ENCODE data around the gene KMT2C.
"Not testable (repeated sequence)": the region's sequence is repeated elsewhere in the genome, so short reads cannot be mapped to it uniquely, and the experiment has no call there.

Gene KMT2C

DNA sequence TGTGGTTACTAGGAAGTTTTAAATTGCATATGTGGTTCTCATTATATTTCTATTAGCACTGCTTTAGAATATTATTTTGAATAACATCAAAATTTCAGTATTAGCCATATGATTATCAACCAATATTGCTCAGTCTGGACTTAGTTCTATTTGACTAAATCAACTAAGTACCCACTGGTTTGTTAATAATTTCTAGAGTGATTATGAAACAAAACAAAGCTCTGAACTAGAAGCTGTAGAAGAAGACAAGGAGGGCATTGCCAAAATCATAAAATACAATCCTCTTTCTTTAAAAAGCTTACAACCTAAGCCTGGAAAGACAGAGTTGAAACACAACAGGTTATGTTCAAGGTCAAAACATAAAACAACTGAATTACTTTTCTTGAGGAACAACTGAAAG is 204.7 kb downstream of the KMT2C start:
- ChIA-PET CTCF (interaction anchor here (0.6 kb wide), 1 partner anchor 73 kb away, joined by 4 read pairs; no protein-coding TSS in a partner anchor), POLR2A (no interaction called here)
- no peaks in the 10 kb centered on the region for H3K9me3 ChIP-seq (ENCODE audit: control insufficient read depth, insufficient read depth, low read depth, low read length)
- H3K36me3 ChIP-seq (ENCODE audit: control insufficient read depth in 2 of 2, insufficient read depth in 1 of 2, low read length in 2 of 2), result peaks cover 0 to 10% of the 10 kb centered on the region in 2 experiments; a peak in 2 of 3 replicates
- no peak overlapping the region for H3K27ac ChIP-seq (ENCODE audit: extremely low read depth, low read depth, low read length)
- no peak overlapping the region for H3K4me3 ChIP-seq (ENCODE audit: low read depth, low read length)
- TF ChIP-seq ZNF792 (tag by site-specific recombination; IDR thresholded peaks at IDR 0.05), result no peak
- H3K4me1 ChIP-seq (ENCODE audit: control insufficient read depth, insufficient read depth, low read length), result no peaks in the 10 kb centered on the region

- H3K4me3 ChIP-seq (ENCODE audit: low read depth, low read length); POLR2A ChIA-PET; H3K4me1 ChIP-seq (ENCODE audit: control insufficient read depth, insufficient read depth, low read length); H3K27ac ChIP-seq (ENCODE audit: extremely low read depth, low read depth, low read length); CTCF ChIA-PET; H3K9me3 ChIP-seq (ENCODE audit: control insufficient read depth, insufficient read depth, low read depth, low read length): not testable (repeated sequence)
- H3K36me3 ChIP-seq (ENCODE audit: control insufficient read depth in 2 of 2, insufficient read depth in 1 of 2, low read length in 2 of 2), result peaks cover 0 to 36% of the 10 kb centered on the region in 2 experiments; a peak in 2 of 3 replicates
Observed at GRCh38 chr7:152219556-152219955, 216.2 kb downstream of the KMT2C start.

- POLR2A ChIA-PET; CTCF ChIA-PET; H3K27ac ChIP-seq (ENCODE audit: extremely low read depth, low read depth, low read length); H3K4me3 ChIP-seq (ENCODE audit: low read depth, low read length); H3K4me1 ChIP-seq (ENCODE audit: control insufficient read depth, insufficient read depth, low read length); H3K9me3 ChIP-seq (ENCODE audit: control insufficient read depth, insufficient read depth, low read depth, low read length): not testable (repeated sequence)
- H3K36me3 ChIP-seq (ENCODE audit: control insufficient read depth in 2 of 2, insufficient read depth in 1 of 2, low read length in 2 of 2), result peaks cover 0 to 12% of the 10 kb centered on the region in 2 experiments; a peak in 2 of 3 replicates
Observed at GRCh38 chr7:152208766-152209165, 227.0 kb downstream of the KMT2C start.

DNA sequence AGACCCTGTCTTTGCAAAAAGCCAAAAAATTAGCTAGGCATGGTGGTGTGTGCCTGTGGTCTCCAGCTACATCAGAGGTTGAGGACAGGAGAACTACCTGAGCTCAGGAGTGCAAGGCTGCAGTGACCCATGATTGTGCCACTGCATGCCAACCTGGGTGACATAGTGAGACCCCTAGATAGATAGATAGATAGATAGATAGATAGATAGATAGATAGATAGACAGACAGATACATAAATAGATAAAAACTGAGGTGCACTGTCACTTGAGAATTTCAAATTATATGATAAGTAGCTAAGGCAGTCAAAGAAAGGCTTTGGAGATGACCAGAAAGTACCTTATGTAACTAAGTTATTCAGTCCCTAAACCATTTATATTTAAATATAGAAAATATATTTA is 231.4 kb downstream of the KMT2C start:
- H3K4me1 ChIP-seq (ENCODE audit: control insufficient read depth, insufficient read depth, low read length); H3K4me3 ChIP-seq (ENCODE audit: low read depth, low read length); POLR2A ChIA-PET; H3K27ac ChIP-seq (ENCODE audit: extremely low read depth, low read depth, low read length); H3K9me3 ChIP-seq (ENCODE audit: control insufficient read depth, insufficient read depth, low read depth, low read length): not testable (repeated sequence)
- H3K36me3 ChIP-seq (ENCODE audit: control insufficient read depth in 2 of 2, insufficient read depth in 1 of 2, low read length in 2 of 2), result peaks cover 0 to 18% of the 10 kb centered on the region in 2 experiments; a peak in 2 of 3 replicates
- CTCF ChIA-PET, result interaction anchor here (1.1 kb wide), 1 partner anchor 22 kb away, joined by 3 read pairs; no protein-coding TSS in a partner anchor

- ChIA-PET POLR2A (no interaction called here), CTCF (no interaction called here)
- Histone ChIP-seq H3K36me3 (ENCODE audit: control insufficient read depth in 2 of 2, insufficient read depth in 1 of 2, low read length in 2 of 2) (peaks cover 0 to 30% of the 10 kb centered on the region in 2 experiments; a peak in 2 of 3 replicates), H3K4me1 (ENCODE audit: control insufficient read depth, insufficient read depth, low read length) (no peaks in the 10 kb centered on the region), H3K9me3 (ENCODE audit: control insufficient read depth, insufficient read depth, low read depth, low read length) (no peaks in the 10 kb centered on the region), H3K4me3 (ENCODE audit: low read depth, low read length) (no peak overlapping the region), H3K27ac (ENCODE audit: extremely low read depth, low read depth, low read length) (no peak overlapping the region)
- TF ChIP-seq SP7 (tag by site-specific recombination; IDR thresholded peaks at IDR 0.05) (no peak), ZNF48 (tag by site-specific recombination; IDR thresholded peaks at IDR 0.05) (no peak), ZNF133 (tag by site-specific recombination; IDR thresholded peaks at IDR 0.05) (no peak), ZNF785 (tag by site-specific recombination; IDR thresholded peaks at IDR 0.05) (no peak), ZNF600 (tag by site-specific recombination; IDR thresholded peaks at IDR 0.05) (no peak), ZNF549 (tag by site-specific recombination; IDR thresholded peaks at IDR 0.05) (no peak), ZNF423 (tag by site-specific recombination; IDR thresholded peaks at IDR 0.05) (no peak), ZNF530 (tag by site-specific recombination; IDR thresholded peaks at IDR 0.05; ENCODE audit: low read depth) (no peak), ZNF830 (tag by site-specific recombination; IDR thresholded peaks at IDR 0.05; ENCODE audit: low read depth) (no peak), PRDM6 (tag by site-specific recombination; IDR thresholded peaks at IDR 0.05) (no peak), ZNF473 (tag by site-specific recombination; IDR thresholded peaks at IDR 0.05) (no peak), TRIM28 (IDR thresholded peaks at IDR 0.05; ENCODE audit: borderline replicate concordance, low read length) (no peak), KLF7 (tag by site-specific recombination; IDR thresholded peaks at IDR 0.05; ENCODE audit: borderline replicate concordance) (no peak), ZNF174 (tag by site-specific recombination; IDR thresholded peaks at IDR 0.05) (no peak), ZNF391 (tag by site-specific recombination; IDR thresholded peaks at IDR 0.05; ENCODE audit: borderline replicate concordance, low read depth) (no peak), ZBTB11 (tag by site-specific recombination; conservative IDR thresholded peaks at IDR 0.05; ENCODE audit: low read depth) (no peak), ZNF791 (tag by site-specific recombination; IDR thresholded peaks at IDR 0.05) (no peak), ZNF654 (tag by site-specific recombination; IDR thresholded peaks at IDR 0.05; ENCODE audit: low read depth) (no peak)
- TF ChIP-seq, protein P1, sequence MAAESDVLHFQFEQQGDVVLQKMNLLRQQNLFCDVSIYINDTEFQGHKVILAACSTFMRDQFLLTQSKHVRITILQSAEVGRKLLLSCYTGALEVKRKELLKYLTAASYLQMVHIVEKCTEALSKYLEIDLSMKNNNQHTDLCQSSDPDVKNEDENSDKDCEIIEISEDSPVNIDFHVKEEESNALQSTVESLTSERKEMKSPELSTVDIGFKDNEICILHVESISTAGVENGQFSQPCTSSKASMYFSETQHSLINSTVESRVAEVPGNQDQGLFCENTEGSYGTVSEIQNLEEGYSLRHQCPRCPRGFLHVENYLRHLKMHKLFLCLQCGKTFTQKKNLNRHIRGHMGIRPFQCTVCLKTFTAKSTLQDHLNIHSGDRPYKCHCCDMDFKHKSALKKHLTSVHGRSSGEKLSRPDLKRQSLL (tag by site-specific recombination; IDR thresholded peaks at IDR 0.05), result no peak
Observed at GRCh38 chr7:152203095-152203494, 232.7 kb downstream of the KMT2C start.
